HG02884 (cell line): ENCODE data around the gene CACNA2D3.

Experiments used
- ATAC-seq: cut with Tn5 transposase; IDR thresholded peaks from one replicate; pipeline ENCODE4 v1.9.1; 2021; ENCODE audit warnings: mild to moderate bottlenecking, moderate library complexity; ENCODE audit not compliant: unreplicated experiment

Gene CACNA2D3

GRCh38 chr3:54653456-54654195 is 531.3 kb downstream of the CACNA2D3 start:
- ATAC-seq, result no peak

- ATAC-seq, result no peak
Observed at GRCh38 chr3:54654776-54655175, 532.4 kb downstream of the CACNA2D3 start.

DNA sequence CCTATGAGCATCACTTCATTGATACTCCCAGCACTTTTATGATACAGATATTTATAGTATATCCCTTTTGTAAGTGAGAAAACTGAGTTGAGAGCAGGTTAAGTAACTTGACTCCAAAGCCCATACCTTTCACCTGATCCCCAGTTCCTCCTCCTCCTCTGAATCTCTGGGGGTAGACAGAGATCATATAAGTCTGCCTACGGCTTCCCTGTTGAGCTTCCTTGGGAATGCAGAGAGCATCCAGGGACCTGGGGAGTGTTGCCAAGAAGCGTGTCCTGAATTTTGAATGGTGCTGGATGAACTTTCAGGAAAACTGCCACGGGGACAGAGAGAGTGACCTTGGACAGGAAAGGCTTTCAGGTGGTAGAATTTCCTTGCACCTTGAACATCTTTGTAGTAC is 537.0 kb downstream of the CACNA2D3 start:
- no peak for ATAC-seq

DNA sequence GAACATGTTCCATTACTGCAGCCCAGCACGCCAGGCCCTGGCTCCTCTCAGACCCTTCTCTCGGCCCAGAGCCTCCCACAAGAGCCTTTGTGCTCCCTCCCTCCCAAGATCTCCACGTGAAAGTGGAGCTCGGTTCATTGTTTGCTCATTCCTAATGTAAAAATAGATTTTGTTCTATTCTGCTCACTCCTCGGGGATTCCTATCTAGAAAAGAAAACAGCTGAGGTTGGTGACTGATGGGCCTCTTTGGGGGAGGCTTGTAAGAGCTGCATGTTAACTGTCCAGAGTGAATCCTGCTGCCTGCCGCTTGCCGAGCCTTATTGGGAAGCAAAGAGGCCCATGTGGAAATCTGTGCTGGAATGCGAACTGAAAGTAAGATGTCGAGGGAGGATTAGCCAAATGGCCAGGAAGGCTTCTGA is 538.4 kb downstream of the CACNA2D3 start:
- ATAC-seq, result no peak

DNA sequence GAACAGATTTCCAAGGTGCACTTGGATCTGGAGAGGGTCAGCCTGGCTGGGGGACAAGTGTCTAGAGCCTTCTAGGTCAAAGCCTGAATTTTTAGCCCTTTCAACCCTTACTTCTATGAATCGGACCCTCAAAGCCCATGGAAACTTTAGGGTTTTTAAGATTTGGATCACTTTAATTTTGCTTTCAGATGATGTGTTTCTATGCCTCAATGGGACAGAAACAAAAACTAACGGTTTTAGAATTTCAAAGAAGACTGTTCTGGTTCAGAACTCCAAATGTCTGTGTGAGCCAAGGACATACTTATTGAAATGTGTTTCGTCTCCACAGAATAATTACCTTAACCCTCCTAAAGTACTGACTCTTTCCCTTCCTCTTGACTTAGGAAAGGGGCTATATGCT is 538.8 kb downstream of the CACNA2D3 start:
- ATAC-seq, result no peak

DNA sequence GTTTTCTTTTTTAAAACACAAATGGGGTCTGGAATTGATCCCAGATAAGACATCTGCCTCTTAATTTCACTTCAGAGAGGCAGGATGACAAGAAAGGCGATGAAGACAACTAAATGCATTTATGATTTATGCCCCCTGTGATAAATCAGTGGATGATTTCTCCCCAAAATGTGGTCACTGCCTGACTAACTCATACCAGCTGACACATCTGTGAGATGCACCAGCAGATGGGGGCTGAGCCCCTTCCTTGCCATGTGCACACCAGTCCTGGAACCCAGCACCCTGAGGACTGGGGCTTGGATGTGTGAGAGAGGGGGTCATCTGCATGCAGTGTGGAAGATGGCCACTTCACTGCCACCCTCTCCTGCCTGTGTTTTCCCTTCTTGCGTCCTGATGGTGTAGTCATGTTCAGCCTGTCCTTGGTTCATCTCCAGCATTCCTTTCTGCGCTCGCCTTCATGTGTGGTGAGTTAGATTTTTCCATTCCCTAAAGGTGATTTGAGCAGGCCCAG is 541.2 kb downstream of the CACNA2D3 start:
- ATAC-seq, result no peak

- ATAC-seq, result no peak
Observed at GRCh38 chr3:54665016-54665600, 542.8 kb downstream of the CACNA2D3 start.

DNA sequence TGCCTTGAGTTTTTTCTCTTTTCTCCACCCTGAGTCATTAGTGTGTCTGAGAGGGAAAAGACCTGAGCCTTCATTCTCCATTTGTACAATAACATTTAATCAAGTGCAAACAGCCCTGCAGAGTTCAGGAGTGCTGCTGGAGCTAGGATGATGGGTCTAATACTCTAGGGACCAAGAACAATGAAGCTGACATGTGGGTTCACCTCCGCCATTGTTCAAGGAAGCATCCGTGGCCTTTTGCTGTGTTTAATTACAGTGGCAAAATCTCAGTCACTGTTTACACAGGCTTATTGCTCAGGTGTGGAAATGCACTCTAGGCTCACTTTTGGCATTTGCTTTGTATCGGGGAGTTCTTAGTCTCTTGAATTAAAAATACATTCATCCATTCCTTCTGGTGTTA is 545.9 kb downstream of the CACNA2D3 start:
- no peak for ATAC-seq

DNA sequence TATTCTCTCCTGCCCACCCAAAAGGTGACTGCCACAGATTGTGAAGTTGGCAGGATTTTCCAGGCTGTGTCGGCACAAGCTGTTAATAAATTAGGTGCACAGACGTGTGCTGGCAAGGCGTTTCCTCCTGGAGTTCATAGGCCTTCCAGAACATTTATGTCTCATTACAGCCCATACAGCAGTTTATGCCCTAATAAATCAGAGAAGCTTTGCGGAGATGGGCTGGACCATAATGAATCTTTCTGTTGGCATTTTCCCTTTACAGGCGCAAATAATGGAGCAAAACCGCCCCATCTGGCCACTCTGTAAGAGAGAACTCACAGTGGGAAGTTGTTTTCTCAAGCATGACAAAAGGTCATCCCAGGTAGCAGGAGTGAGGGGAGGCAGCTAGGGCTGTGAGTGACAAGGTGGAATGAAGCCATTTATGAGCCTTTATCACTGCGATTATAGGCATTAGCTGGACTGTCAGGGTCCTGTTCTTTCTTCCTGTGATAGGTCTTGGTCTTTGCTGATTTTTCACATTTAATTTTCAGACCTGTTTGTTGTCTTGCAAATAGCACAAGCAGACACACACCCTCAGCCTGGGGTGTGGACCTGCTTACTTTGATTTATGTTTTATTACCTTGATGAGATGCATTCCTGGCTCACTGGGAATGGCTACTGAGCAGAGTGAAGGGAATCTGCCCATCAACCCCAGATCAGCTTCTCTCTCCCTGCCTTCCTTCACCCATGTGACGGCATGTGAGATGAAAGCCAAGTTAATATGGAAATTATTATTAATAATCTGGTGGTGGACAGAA is 548.0 kb downstream of the CACNA2D3 start:
- ATAC-seq, result no peak

DNA sequence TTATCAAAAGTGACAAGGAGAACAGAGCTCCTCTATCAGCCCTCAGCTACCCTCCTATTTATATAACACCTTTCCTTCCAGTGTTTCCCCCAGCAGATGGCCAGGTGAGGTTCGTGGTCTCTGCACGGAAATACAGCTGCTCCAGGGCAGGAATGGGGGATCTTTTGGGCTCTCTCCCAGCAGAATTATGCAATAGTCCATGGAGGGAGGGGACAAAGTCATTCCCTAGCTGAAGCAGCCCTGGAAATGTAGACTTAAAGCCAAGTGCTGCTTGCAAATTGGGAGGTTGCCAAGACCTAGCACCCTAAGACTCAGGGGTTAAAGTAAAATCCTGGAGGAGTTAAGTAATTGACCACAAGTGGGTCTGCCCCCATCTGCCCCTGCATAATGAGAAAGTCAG is 549.2 kb downstream of the CACNA2D3 start:
- no peak for ATAC-seq

GRCh38 chr3:54676087-54676486 is 553.7 kb downstream of the CACNA2D3 start:
- no peak for ATAC-seq

DNA sequence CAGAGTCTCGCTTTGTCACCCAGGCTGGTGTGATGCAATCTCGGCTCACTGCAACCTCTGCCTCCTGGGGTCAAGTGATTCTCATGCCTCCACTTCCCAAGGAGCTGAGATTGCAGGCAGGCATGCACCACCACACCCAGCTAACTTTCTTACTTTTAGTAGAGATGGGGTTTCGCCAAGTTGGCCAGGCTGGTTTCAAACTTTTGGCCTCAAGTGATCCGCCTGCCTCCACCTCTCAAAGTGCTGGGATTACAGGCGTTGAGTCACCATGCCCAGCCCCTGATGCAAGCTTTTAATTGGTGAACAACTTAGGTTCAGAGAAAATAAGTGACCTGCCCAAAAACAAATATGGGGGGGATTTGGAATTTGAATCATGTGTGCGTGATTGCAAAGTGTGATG is 559.4 kb downstream of the CACNA2D3 start:
- no peak for ATAC-seq

GRCh38 chr3:54685213-54685612 is 562.9 kb downstream of the CACNA2D3 start:
- no peak for ATAC-seq

DNA sequence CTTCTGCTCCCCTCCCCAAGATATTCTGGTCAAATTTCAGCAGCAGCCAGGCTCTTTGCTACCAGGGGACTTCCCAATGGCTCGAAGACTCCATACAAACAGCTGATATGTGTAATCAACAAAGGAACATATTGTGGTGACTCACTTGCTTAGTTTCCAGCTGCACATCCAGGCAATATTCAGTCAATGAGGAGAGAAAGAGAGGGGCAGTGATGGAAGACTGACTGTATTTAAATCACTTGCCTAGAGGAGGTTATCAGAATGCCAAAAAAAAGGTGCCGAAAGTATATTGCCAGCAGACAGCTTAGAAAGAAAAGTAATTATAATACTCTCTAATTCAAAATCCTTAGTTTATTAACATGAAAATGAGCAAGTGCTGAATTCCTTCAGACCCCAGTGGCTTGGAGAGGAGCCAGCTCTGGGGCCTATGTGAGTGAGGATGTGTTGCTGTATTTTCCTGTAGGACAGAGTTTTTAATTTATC is 569.0 kb downstream of the CACNA2D3 start:
- ATAC-seq, result no peak

- ATAC-seq, result no peak
Observed at GRCh38 chr3:54696313-54696712, 574.0 kb downstream of the CACNA2D3 start.

DNA sequence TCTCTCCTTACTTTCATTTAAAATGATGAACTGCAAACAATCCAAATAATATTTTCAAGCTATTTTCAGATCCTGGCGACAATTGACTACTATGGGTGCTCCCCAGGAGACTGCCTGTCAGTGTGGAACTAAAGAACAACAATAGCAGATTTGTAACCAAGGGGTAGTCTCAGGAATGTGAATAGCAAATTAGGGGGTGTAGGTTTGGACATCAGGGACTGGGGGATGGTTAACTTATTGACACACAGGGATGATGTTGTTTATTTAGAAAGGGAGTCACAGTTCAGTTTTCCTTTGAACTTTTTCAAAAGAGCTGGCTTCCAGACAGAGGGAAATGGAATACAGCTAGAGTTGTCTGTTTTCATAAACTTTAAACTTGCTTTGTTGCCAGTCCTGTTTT is 575.7 kb downstream of the CACNA2D3 start:
- no peak for ATAC-seq

DNA sequence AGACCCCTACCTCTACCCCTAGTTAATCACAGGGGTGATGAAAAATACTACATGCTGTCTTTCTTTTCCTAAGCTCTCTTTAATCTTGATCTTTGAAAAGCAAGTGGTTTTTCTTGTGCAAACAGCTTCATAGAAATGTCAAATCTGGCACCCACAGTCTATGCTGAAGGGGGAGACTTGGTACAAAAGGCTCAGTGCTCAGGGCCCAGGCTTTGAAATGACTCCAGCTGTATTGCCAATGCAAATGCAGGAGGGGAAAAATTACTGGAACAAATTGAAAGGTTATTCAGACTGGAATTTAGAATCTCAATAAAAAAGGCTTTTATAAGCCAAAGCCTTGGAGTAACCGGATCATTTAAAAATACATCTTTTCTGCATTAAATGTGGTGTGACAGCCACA is 581.6 kb downstream of the CACNA2D3 start:
- no peak for ATAC-seq

DNA sequence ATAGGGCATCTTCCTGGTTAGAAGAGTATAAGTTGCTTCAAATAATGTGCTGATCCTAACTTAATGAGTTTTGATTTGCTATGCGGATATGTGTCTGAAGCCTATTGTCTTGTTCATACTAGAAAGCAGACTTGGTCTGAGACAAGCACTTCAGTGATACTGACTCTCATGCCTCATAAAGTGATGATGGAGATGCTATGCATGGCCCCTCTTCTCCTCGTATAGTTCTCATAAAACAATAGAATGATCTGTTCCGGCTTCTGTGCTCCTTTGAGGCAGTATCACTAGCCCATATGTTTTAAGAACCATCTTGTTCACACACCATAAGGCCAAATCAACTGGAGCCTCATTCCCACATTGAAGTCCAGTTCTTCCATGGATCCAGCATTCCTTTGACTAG is 583.4 kb downstream of the CACNA2D3 start:
- ATAC-seq, result no peak

DNA sequence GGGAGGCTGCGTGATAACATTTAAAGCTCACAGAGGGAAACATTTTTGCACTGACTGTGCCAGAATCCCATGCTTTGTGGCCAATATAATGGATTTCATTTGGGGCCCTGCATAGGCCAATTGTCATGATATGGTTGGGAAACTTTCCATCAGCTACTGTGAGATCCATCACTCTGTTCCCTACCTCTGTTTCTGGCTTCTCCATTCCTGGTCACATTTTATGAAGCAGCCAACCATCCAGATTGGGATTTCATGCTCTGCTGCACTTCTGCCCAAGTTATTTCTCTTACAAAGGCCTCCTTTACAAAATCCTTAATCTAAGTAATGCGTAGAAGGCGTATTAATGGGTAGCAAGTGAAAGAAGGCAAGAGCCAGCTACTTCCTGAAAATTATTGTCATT is 584.4 kb downstream of the CACNA2D3 start:
- ATAC-seq, result no peak

GRCh38 chr3:54709785-54710184 is 587.4 kb downstream of the CACNA2D3 start:
- no peak for ATAC-seq

DNA sequence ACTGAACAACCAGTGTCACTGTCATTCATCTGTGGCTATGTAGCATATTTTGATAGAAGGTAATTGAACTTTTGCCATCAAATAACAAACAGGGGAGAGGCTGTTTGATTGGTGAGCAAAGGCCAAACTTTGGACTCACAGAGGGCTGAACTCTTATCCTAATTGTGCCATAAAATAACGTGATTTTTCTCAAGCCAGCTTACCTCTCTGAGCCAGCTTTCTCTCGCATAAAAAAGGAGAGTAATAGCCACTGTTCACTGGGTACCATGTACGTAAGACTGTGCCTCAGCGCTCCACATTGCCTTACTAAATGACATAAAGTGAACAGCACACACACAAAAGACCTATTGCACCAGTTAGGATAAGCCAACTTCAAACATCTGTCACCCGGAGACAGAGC is 588.6 kb downstream of the CACNA2D3 start:
- no peak for ATAC-seq

DNA sequence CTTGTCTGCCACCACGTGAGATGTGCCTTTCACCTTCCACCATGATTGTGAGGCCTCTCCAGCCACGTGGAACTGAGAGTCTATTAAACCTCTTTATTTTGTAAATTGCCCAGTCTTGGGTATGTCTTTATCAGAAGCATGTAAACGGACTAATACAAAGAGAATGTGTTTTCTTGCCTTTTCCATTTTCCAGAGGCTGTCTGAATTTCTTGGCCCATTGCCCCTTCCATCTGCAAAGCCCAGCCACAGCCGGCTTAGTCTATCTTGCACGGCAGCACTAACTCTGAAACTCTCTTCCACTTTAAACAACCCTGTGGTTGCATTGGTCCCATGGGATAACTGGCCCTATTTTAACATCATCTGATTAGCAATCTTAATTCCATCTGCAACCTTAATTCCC is 590.2 kb downstream of the CACNA2D3 start:
- ATAC-seq, result no peak
